ENCODE data around the gene WDR55.
A peak's percentile ranks its signal among the peaks of the same experiment; 100 is the strongest.
"Not testable (repeated sequence)": the region's sequence is repeated elsewhere in the genome, so short reads cannot be mapped to it uniquely, and the experiment has no call there.

Gene WDR55

GRCh38 chr5:140642718-140643117 is 22.0 kb upstream of the WDR55 start:
- DNase-seq (ENCODE audit: low spot score), result no peak
- POLR2A ChIA-PET (ENCODE audit: low non-redundant PET), result interaction anchor here (0.5 kb wide), 1 partner anchor 9 kb away, joined by 4 read pairs; no protein-coding TSS in a partner anchor
- TF ChIP-seq CTCF (conservative IDR thresholded peaks at IDR 0.05; ENCODE audit: low read depth), result no peak
- CTCF ChIA-PET, result interaction anchor here (0.5 to 0.7 kb wide), 2 partner anchors 18 to 21 kb away, joined by 4 read pairs; no protein-coding TSS in a partner anchor
- H3K27ac ChIP-seq, result peak overlapping the region; percentile 47

GRCh38 chr5:140647042-140647419 is 17.7 kb upstream of the WDR55 start:
- CTCF ChIA-PET, result interaction anchor here (0.6 to 2.2 kb wide), 7 partner anchors 10 to 242 kb away, joined by 3 to 10 read pairs (median 4); partner anchors contain the start of genes APBB3, EIF4EBP3, SLC35A4 and SRA1
- H3K27ac ChIP-seq, result peak overlapping the region; percentile 79
- DNase-seq (ENCODE audit: low spot score), result peak; percentile 36
- no peak for TF ChIP-seq CTCF (conservative IDR thresholded peaks at IDR 0.05; ENCODE audit: low read depth)
- POLR2A ChIA-PET (ENCODE audit: low non-redundant PET), result interaction anchor here (0.6 to 2.6 kb wide), 9 partner anchors 7 to 169 kb away, joined by 3 to 18 read pairs (median 4); partner anchors contain the start of genes APBB3, EIF4EBP3, SRA1 and WDR55

GRCh38 chr5:140658870-140659269 is 5.8 kb upstream of the WDR55 start:
- no peak for DNase-seq (ENCODE audit: low spot score)
- no peak overlapping the region for H3K27ac ChIP-seq
- ChIA-PET POLR2A (ENCODE audit: low non-redundant PET) (interaction anchor here (0.6 kb wide), 1 partner anchor 1653 kb away, joined by 3 read pairs; no protein-coding TSS in a partner anchor), CTCF (no interaction called here)
- TF ChIP-seq CTCF (conservative IDR thresholded peaks at IDR 0.05; ENCODE audit: low read depth), result no peak

DNA sequence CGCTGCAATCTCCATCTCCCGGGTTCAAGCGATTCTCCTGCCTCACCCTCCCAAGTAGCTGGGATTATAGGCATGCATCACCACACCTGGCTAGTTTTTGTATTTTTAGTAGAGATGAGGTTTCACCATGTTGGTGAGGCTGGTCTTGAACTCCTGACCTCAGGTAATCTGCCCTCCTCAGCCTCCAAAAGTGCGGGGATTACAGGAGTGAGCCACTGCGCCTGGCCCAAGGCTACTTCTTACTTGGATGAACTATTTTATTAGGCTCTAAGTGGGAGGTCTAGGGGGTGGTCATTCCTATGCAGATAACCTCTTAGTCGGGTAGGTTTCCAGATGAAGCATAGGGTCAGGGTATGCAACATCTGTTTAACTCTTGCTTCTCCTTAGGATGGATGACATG is 4.3 kb upstream of the WDR55 start:
- CTCF ChIA-PET; H3K27ac ChIP-seq; POLR2A ChIA-PET (ENCODE audit: low non-redundant PET); DNase-seq (ENCODE audit: low spot score): not testable (repeated sequence)

- TF ChIP-seq CTCF (conservative IDR thresholded peaks at IDR 0.05; ENCODE audit: low read depth), result no peak
Observed at GRCh38 chr5:140664030-140664358, 710 bp upstream of the WDR55 start.

GRCh38 chr5:140671035-140671434 is 6.3 kb downstream of the WDR55 start:
- H3K27ac ChIP-seq, result peak overlapping the region; percentile 29; the same call in 1 of the 2 replicates
- DNase-seq (ENCODE audit: low spot score); CTCF ChIA-PET; POLR2A ChIA-PET (ENCODE audit: low non-redundant PET): not testable (repeated sequence)

More at GRCh38 chr5:140664030-140664358, 710 bp upstream of the WDR55 start:
- peak overlapping the region; percentile 94 for H3K27ac ChIP-seq
- no peak for DNase-seq (ENCODE audit: low spot score)
- POLR2A ChIA-PET (ENCODE audit: low non-redundant PET), result interaction anchor here (0.5 to 2.5 kb wide), 2 partner anchors 17 to 117 kb away, joined by 4 to 14 read pairs; partner anchors contain the start of genes IK and NDUFA2
- CTCF ChIA-PET, result interaction anchor here (0.7 to 1.0 kb wide), 2 partner anchors 21 to 106 kb away, joined by 3 to 4 read pairs; no protein-coding TSS in a partner anchor

DNA sequence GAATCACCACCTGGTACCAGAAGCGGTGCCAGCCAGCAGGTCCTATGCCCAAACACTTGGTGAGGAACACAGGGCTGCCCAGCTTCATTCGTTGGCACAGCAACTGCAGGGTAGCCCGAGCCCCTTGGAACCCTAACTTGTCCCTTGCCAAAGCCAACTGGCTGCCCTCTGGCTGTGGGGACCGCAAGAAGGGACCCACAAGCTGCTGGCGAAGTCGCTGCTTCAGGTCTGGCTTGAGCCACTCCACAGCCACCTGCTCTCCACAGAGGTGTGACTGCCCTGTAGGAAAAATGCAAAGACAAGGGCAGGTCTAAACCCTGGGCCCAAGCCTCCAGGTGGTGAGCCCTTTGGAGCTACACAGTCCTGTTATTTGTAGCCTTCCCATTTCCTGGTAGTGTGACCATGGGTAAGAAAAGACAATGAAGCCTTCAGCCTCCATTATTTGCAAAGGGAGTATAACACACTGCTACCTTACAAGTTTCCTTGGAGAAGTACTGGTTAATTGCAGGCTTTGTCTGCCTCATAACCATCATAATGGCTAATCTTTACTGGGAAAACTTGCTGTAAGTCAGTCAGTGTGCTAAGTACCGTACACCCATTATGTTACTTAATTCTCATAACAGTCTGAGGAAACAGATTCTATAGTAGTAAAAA is 6.9 kb downstream of the WDR55 start:
- CTCF ChIA-PET, result interaction anchor here (0.6 kb wide), 1 partner anchor 357 kb away, joined by 6 read pairs; no protein-coding TSS in a partner anchor
- no peak for TF ChIP-seq CTCF (conservative IDR thresholded peaks at IDR 0.05; ENCODE audit: low read depth)
- H3K27ac ChIP-seq, result peak overlapping the region; percentile 29; the same call in 1 of the 2 replicates
- POLR2A ChIA-PET (ENCODE audit: low non-redundant PET), result no interaction called here
- DNase-seq (ENCODE audit: low spot score), result no peak

All from RWPE1 (cell line).